GM19455 (cell line): Measurements from ENCODE around the gene BAIAP2.

Experiments
- ATAC-seq: cut with Tn5 transposase; IDR thresholded peaks from one replicate; pipeline ENCODE4 v1.9.1; 2021; ENCODE audit not compliant: unreplicated experiment

Gene BAIAP2, protein sequence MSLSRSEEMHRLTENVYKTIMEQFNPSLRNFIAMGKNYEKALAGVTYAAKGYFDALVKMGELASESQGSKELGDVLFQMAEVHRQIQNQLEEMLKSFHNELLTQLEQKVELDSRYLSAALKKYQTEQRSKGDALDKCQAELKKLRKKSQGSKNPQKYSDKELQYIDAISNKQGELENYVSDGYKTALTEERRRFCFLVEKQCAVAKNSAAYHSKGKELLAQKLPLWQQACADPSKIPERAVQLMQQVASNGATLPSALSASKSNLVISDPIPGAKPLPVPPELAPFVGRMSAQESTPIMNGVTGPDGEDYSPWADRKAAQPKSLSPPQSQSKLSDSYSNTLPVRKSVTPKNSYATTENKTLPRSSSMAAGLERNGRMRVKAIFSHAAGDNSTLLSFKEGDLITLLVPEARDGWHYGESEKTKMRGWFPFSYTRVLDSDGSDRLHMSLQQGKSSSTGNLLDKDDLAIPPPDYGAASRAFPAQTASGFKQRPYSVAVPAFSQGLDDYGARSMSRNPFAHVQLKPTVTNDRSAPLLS

DNA sequence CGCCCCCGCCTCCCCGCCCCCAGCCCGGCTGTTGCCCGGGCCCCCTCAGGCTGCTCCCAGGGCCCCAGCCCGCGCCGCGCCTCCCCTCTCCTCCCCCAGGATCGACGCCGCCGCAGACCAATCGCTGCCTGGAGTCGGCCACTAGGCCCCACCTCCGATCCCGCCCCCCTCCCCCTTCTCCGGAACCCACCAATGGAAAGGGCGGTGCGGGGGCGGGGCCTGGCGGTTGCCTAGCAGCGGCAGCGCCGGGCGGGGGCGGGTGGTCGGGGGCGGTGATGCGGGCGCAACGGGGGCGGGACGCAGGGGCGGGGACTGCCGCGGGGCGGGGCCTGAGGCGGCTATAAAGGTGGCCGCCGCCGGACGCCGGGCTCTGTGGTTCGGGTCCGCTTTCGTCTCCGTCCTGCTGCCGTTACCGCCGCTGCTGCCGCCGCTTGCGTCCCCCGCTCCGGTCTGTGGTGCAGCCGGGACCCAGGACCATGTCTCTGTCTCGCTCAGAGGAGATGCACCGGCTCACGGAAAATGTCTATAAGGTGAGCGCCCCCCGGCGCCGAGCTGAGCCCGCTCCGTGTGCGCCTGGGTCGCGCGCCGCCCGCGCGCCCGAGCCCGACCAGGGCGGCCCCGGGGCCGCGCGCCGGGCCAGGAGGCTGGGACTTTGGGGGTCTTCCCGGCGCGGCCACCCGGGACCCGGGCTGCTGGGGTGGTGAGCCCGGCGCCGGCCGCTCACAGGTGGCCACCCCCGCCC lies at the start of gene BAIAP2:
Gene BAIAP2 (plus strand): TSS at position 373 of the 742 bp plus-strand sequence. CDS start 104 bp downstream, at position 477.
- ATAC-seq, result peak; percentile 64

- ATAC-seq, result no peak
Measured at GRCh38 chr17:80986046-80986445, 48.9 kb upstream of the BAIAP2 start.

- ATAC-seq, result no peak
Measured at GRCh38 chr17:80986816-80987475, 48.0 kb upstream of the BAIAP2 start.

GRCh38 chr17:80987941-80988461 lies 47.0 kb upstream of the BAIAP2 start:
- ATAC-seq, result no peak

DNA sequence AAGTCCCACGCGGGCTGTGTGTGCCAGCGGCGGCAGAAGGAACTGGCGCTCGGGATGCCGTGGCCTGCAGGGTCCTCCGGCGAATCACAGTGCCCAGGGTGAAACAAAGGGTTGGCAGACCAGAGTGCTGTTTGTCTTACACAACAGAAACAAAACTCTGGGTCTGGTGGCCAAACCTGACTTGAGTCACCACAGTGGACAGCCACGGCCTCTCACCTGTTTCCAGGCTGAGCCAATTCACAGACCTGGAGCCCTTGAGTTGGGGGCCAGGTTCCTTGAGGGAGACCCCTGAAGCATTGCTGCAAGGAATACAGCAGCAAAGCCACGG lies 45.4 kb upstream of the BAIAP2 start:
- ATAC-seq, result no peak

DNA sequence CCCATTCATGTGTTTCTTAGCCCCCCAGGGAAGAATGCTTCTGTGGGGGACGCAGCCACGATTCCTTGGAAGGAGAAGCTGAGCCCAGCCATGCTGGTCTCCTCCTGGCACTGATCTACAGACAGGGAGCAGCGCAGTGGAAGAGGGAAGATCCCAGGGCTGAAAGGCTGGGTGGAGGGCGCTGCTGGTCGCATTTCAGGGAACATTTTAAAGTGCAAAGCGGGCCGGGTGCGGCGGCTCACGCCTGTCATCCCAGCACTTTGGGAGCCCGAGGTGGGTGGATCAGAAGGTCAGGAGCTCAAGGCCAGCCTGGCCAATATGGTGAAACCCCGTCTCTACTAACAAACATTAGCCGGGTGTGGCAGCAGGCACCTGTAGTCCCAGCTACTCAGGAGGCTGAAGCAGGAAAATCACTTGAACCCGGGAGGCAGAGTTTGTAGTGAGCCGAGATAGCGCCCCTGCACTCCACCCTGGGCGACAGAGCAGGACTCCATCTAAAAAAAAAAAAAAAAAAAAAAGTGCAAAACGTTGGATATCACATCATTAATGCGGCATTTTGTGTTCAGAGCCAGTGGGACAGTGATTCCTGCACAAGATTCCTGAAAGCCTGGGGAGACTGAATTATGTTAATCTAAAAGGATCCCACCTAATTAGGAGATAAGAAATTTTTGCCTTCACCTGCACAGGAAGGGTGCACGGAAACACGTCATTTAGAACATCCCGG lies 43.9 kb upstream of the BAIAP2 start:
- ATAC-seq, result no peak

DNA sequence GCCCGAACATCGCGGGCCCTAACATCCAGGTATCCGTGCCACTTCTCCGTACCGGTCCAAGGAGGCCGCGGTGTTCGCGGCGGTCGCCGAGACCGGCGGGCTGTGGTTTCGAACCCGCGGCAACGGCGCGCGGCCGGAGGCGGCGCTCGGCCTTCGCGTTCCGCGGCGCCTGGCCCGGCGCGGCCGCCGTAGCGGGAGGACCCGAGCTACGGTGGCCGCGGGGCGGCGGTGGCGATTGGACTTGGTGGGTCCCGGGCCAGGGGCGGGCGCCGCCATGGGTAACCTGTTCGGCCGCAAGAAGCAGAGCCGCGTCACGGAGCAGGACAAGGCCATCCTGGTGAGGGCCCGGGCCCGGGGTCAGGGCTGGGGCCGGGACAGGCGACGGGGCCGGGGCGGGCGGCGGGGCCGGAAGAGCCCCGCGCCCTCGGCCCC lies 43.3 kb upstream of the BAIAP2 start, which contains the start of gene CHMP6:
Gene CHMP6 (plus strand): TSS at position 197 of the 432 bp plus-strand sequence. CDS start 78 bp downstream, at position 275.
- no peak for ATAC-seq

GRCh38 chr17:80992077-80992947 lies 42.6 kb upstream of the BAIAP2 start:
- no peak for ATAC-seq

DNA sequence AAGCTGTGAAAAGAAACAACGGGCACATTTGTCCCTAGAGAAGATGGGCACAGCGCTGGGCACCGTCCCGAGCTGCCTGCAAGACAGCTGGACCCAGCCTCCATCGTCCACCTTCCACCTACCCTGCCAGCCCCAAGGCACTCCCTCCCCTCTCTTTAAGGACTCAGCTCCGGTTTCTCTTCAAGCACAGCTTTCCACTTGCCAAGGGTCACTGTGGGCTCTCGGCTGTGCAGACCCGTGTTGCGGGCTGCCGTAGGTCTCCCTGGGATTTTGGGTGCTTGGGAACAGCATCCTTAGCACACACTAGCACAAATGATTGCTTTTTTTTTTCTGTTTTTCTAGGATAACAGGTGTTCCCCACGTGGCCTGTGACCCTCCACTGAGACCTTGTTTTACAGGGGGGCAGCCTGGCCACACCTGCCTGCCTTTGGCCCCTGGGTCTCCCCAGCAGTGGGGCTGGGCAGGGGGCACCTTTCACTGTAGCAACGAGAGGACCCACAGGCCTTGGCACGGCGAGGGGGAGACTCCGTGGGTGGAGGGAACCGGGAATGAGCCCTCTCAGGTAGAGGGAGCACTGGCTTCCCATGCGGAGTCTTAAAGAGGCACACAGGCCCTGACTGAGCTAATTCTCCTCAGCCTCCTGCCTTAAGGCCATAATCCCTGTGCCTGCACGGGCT lies 41.9 kb upstream of the BAIAP2 start:
- ATAC-seq, result no peak

GRCh38 chr17:80995131-80995530 lies 39.8 kb upstream of the BAIAP2 start:
- no peak for ATAC-seq

DNA sequence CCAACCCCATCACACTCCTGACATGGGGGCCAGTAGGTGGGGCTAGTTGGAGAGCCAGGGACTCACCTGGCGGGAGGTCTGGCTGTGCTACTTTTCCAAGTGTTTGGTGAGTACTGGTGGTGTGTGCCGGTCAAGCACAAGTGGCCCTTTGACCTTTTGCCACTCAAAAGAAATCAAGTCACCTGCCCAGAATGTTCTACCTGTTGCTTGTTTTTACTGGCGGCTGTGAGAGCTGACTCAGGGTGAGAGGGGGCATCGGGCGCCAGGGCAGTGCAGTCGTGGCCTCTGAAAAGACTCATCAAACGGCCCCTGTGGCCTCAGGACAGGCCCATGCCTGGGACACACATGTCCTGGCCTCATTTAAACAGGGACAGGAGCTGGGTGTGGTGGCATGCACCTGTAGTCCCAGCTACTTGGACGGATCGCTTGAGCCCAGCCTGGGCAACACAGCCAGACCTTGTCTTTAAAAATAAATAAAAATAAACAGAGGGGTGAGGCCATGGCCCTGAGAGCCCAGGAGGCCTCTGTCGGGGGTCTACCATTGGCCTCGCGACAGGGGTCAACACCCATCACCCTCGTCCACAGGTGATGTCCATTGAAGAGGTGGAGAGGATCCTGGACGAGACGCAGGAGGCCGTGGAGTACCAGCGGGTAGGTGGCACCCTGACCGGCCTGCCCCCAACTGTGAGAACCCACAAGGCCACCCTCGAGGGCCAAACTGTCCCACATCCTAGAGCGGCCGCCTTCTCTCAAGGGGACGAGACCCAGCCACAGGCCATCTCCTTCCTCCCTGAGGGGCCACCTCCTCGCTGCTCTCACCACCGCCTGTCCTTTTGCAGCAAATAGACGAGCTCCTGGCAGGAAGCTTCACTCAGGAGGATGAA lies 38.3 kb upstream of the BAIAP2 start:
- ATAC-seq, result no peak

- no peak for ATAC-seq
Measured at GRCh38 chr17:80997424-80998117, 37.4 kb upstream of the BAIAP2 start.

DNA sequence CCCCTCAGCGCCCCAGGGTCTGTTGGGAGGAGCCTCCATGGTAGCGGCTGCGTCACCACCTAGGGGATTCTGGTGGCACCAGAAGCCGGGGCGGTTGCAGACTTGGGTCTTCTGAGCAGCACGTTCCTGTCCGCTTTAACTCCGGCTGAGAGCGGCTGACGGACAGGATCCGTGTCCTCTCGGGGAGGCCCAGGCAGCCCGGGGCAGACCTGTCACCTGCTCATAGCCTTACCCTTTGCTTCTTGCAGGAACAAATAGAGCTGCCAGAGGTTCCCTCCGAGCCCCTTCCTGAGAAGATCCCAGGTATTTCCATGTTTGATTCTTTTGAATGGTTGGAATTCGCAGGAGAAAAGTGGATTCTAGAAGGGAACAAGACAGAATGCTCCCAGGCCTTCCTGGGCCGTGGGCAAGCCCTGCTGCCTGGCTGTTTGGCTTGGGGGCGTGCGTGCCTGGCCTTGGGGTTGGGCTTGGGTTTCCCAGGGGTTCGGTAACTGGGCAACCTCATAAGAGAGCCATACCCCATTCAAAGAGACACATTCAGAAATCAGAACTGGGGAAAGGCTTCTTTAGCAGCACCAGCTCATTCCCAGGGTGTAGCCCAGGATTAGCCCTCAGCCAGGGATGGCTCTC lies 36.7 kb upstream of the BAIAP2 start:
- ATAC-seq, result no peak

DNA sequence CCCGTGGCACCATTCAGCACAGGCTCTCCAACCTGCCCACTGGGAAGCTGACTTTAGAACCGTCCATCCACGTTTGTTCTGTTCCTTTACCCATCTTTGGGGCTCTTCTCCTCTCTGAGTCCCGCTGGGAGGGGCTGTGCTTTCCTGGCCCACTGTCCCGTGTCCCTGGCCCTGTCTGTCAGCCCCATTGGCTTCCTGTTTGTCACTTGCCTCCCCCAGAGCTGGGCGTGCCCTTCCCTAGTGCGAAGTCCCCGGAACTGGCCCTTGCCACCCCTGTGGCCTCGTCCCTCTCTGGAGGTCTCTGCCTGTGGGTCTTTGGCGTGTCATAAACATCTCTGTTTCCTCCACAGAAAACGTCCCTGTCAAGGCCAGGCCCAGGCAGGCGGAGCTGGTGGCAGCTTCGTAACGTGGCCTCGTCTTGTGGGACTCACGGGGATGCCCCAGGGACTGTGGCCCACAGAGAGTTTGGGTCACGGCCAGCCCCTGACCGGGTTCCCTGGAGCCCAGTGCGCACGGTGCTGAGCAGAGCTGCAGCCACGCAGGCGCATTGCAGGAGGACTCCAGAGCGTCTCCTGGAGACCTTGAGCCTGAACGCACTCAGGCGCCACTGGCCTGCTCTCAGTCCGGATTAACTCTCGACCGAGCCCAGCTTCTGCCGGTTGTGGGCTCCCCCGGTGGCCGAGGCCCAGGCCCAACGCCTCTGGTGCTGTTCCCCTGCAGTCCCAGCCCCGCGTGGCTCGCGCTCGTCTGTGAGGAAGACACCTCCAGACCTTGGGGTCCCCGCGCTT lies 36.0 kb upstream of the BAIAP2 start:
- no peak for ATAC-seq

- ATAC-seq, result no peak
Measured at GRCh38 chr17:80999536-81000333, 35.2 kb upstream of the BAIAP2 start.

GRCh38 chr17:81000334-81000630 lies 34.7 kb upstream of the BAIAP2 start:
- ATAC-seq, result no peak
